GM12878 (cell line): ENCODE data around the gene OSTC. TPM values are rescaled to one million over a fixed set of nuclear protein-coding genes. Genes with fewer than 3 reads are reported as not detected.

Experiments
- ATAC-seq: fragments of 200-7000 bp; cut with Tn5 transposase; 3 replicates; pipeline ENCODE4 v1.9.1; 2020; ENCODE audit warnings: mild to moderate bottlenecking, moderate library complexity
- BruUV-seq: library from RNA; stranded (reverse); fragments of 400-500 nt; replicated peaks from 2 replicates; lab custom pipeline; 2021; lab: Mats Ljungman, UMichigan
- CTCF ChIA-PET: fragments of 300-600 bp; sonication (Branson Sonifier 250); formaldehyde crosslinking; extraction: SDS; loops from one replicate; lab custom pipeline; 2021; ENCODE audit warnings: inconsistent platforms; lab: Yijun Ruan, JAX
- POLR2A ChIA-PET: fragments of 350-600 bp; formaldehyde crosslinking; extraction: SDS; loops from one replicate; lab custom pipeline; 2021; ENCODE audit warnings: inconsistent platforms; lab: Charles Lee
- RAD21 ChIA-PET: fragments of 300-600 bp; sonication (Branson Sonifier 250); formaldehyde crosslinking; loops from one replicate; lab custom pipeline; 2023; ENCODE audit warnings: antibody characterized with exemption; ENCODE audit not compliant: unreplicated experiment; lab: Charles Lee
- SMC1A ChIA-PET: fragments of 300-600 bp; sonication (Branson Sonifier 250); formaldehyde crosslinking; loops from one replicate; lab custom pipeline; 2023; ENCODE audit not compliant: unreplicated experiment, uncharacterized antibody; lab: Charles Lee
- DNase-seq: peaks from one replicate; pipeline ENCODE4 v3.0.0-alpha.2; 2011; ENCODE audit warnings: low read depth, low spot score
- FAIRE-seq: peaks from 3 replicates; lab custom pipeline; 2011; peaks lifted over from hg19 to GRCh38; lab: Jason Lieb, UNC
- H2AFZ ChIP-seq: 2 replicates; pipeline ENCODE4 v1.6.0; 2011; ENCODE audit warnings: low read depth, low read length, control low read depth; ENCODE audit not compliant: control insufficient read depth
- H3K27ac ChIP-seq: 2 replicates; pipeline ENCODE4 v1.5.1; 2011; ENCODE audit warnings: control low read depth; ENCODE audit not compliant: control insufficient read depth, insufficient read depth
- H3K27me3 ChIP-seq, 2 experiments: replicated peaks in 1 of 2; 2 replicates each; pipeline versions ENCODE4 v1.6.0 to v1.6.1; 2011; ENCODE audit warnings: low read length in 1 of 2; ENCODE audit not compliant: control insufficient read depth in 2 of 2, insufficient read depth in 2 of 2
- H3K36me3 ChIP-seq, 2 experiments: 2 replicates each; pipeline ENCODE4 v1.5.1; 2011; ENCODE audit warnings: low read length in 1 of 2; ENCODE audit not compliant: control insufficient read depth in 2 of 2, insufficient read depth in 2 of 2
- H3K4me1 ChIP-seq: 2 replicates; pipeline ENCODE4 v1.6.1; 2011; ENCODE audit warnings: mild to moderate bottlenecking, low read length, moderate library complexity, mixed read lengths; ENCODE audit not compliant: control insufficient read depth, insufficient read depth
- H3K4me2 ChIP-seq: 2 replicates; pipeline ENCODE4 v1.6.0; 2011; ENCODE audit warnings: control low read depth; ENCODE audit not compliant: control insufficient read depth, insufficient read depth
- H3K4me3 ChIP-seq: fragments of 200-600 bp; sonication (generic); 2 replicates; pipeline ENCODE4 v1.5.1; 2016
- H3K79me2 ChIP-seq: 2 replicates; pipeline ENCODE4 v1.6.0; 2011; ENCODE audit warnings: low read length; ENCODE audit not compliant: control insufficient read depth, insufficient read depth
- H3K9ac ChIP-seq: 2 replicates; pipeline ENCODE4 v1.8.0; 2011; ENCODE audit warnings: low read length, control low read depth, mixed read lengths; ENCODE audit not compliant: control insufficient read depth, insufficient read depth
- H3K9me3 ChIP-seq: replicated peaks from 3 replicates; pipeline ENCODE4 v1.5.1; 2011; ENCODE audit warnings: mild to moderate bottlenecking, low read length; ENCODE audit not compliant: control insufficient read depth, insufficient read depth
- H4K20me1 ChIP-seq: 2 replicates; pipeline ENCODE4 v1.6.0; 2011; ENCODE audit not compliant: control insufficient read depth, insufficient read depth
- E2F8 ChIP-seq: fragments of 450-650 bp; IDR thresholded peaks from 2 replicates; pipeline ENCODE4 v1.6.1; 2018; ENCODE audit warnings: mild to moderate bottlenecking, low read depth, moderate library complexity; ENCODE audit not compliant: partially characterized antibody
- ESRRA ChIP-seq: IDR thresholded peaks from 2 replicates; pipeline ENCODE4 v1.6.1; 2012; ENCODE audit warnings: mild to moderate bottlenecking, low read length, improper control_type of control experiment
- FOXM1 ChIP-seq: IDR thresholded peaks from 2 replicates; pipeline ENCODE4 v1.6.1; 2012; ENCODE audit warnings: low read depth, mild to moderate bottlenecking, inconsistent platforms, low read length, moderate library complexity
- MTA3 ChIP-seq: IDR thresholded peaks from 2 replicates; pipeline ENCODE4 v1.6.1; 2012; ENCODE audit warnings: low read length, inconsistent platforms, borderline replicate concordance
- NFYB ChIP-seq: IDR thresholded peaks from 2 replicates; pipeline ENCODE4 v1.6.1; 2011; ENCODE audit warnings: low read depth, mild to moderate bottlenecking, low read length, improper control_type of control experiment, moderate library complexity; ENCODE audit not compliant: insufficient read depth
- PKNOX1 ChIP-seq: fragments of 450-650 bp; IDR thresholded peaks from 2 replicates; pipeline ENCODE4 v1.6.1; 2016; ENCODE audit warnings: mild to moderate bottlenecking
- PML ChIP-seq: IDR thresholded peaks from 2 replicates; pipeline ENCODE4 v1.6.1; 2012; ENCODE audit warnings: low read length, inconsistent platforms
- POLR2AphosphoS2 ChIP-seq: IDR thresholded peaks from 2 replicates; pipeline ENCODE4 v1.6.1; 2011; ENCODE audit warnings: low read depth, mild to moderate bottlenecking, low read length, improper control_type of control experiment, moderate library complexity
- RFX5 ChIP-seq: IDR thresholded peaks from 2 replicates; pipeline ENCODE4 v1.6.1; 2011; ENCODE audit warnings: low read depth, low read length, improper control_type of control experiment
- SMC3 ChIP-seq: IDR thresholded peaks from 2 replicates; pipeline ENCODE4 v1.6.1; 2011; ENCODE audit warnings: low read length, improper control_type of control experiment, borderline replicate concordance
- WRNIP1 ChIP-seq: IDR thresholded peaks from 2 replicates; pipeline ENCODE4 v1.6.1; 2011; ENCODE audit warnings: low read depth, low read length, improper control_type of control experiment, borderline replicate concordance
- WGBS: methylation state at CpG from one replicate; pipeline ENCODE4 v1.1.6; 2016; ENCODE audit warnings: low lambda C conversion rate; ENCODE audit not compliant: insufficient replicate concordance, insufficient coverage; ENCODE audit errors: missing lambda C conversion rate; 5-methylcytosine and 5-hydroxymethylcytosine counted together
- in situ Hi-C: fragments of 300-500 bp; cut with MboI; formaldehyde crosslinking; loops from 9 replicates; pipeline ENCODE4 v1.14.3; 2018; ENCODE audit warnings: mixed read lengths
- intact Hi-C: fragments of 100-400 bp; cut with micrococcal nuclease; formaldehyde crosslinking; loops from one replicate; pipeline ENCODE4 v1.14.2; 2022; ENCODE audit not compliant: unreplicated experiment
- polyA plus RNA-seq, 11 experiments: library from polyadenylated mRNA; depleted of rRNA in 4 of 11; unstranded in 6 of 11; stranded (reverse) in 5 of 11; fragments of >200 nt; fragmentation: Nextera tagmentation in 4 of 11; fragmentation: Illumina TruSeq in 1 of 11; extraction: Ambion mirVana in 4 of 11; extraction: Trizol in 1 of 11; gene quantifications; 1 replicate in 1 of 11; 2 replicates in 10 of 11; pipeline versions ENCODE4 v1.2.1 to v1.2.3, GENCODE V29; 2011 to 2016; ENCODE audit warnings: inconsistent platforms in 2 of 11, missing spikeins in 2 of 11, low read depth in 1 of 11
- total RNA-seq, 4 experiments: library from RNA; depleted of rRNA in 3 of 4; stranded (reverse); fragments of >200 nt in 3 of 4; fragmentation: Illumina TruSeq in 1 of 4; extraction: Trizol in 1 of 4; gene quantifications; 2 replicates each; pipeline versions ENCODE4 v1.2.1 to v1.2.3, GENCODE V29; 2013 to 2021

The OSTC gene
- total and polyA plus RNA-seq, 10 of the 15 experiments (the other 5 are each of a cell fraction or from before 2014, with no cell fraction given) = 106 to 681 (median 181) TPM

- no peak for TF ChIP-seq ESRRA
- TF ChIP-seq NFYB = no peak
- no peak for TF ChIP-seq WRNIP1
Observed at GRCh38 chr4:108607079-108607815, 43.2 kb upstream of the OSTC start (continued).

DNA sequence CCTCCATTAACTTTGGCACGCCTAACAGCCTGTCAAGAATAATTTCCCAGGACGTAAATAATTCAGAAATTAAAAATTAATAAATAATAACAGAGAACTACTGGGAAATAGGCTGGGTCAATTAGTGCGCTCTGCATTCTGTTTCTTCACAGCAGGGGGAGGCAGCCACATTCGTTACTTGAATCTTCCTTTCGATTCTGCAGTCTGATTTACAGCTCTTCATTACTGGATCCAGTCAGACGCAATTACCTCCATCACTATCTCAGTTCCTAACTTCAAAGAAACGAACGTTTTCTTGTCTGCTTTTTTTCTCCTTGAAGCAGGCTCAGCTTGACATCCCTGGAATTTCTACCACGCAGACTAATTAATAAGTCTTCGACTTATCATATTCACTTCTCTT lies 39.0 kb upstream of the OSTC start:
- in situ Hi-C loops = no loop called here
- Histone ChIP-seq H3K4me1 (no peaks in the 10 kb centered on the region), H4K20me1 (no peaks in the 10 kb centered on the region), H3K36me3 (no peaks in the 10 kb centered on the region), H3K27ac (no peak overlapping the region), H3K27me3 (no peaks in the 10 kb centered on the region), H3K9ac (no peak overlapping the region), H3K4me2 (no peak overlapping the region), H2AFZ (no peak overlapping the region), H3K79me2 (no peaks in the 10 kb centered on the region), H3K4me3 (no peak overlapping the region), H3K9me3 (no peaks in the 10 kb centered on the region)
- ATAC-seq (no peak), FAIRE-seq (no peak), DNase-seq (no peak)
- BruUV-seq = no TSS peak
- ChIA-PET CTCF (no interaction called here), RAD21 (no interaction called here), POLR2A (no interaction called here), SMC1A (no interaction called here)
- intact Hi-C loops = no loop called here
- 60% methylated on average over 10 of the region's 10 CpGs for WGBS
- TF ChIP-seq PKNOX1 (no peak), E2F8 (no peak), ESRRA (no peak), RFX5 (no peak), MTA3 (no peak), FOXM1 (no peak), PML (no peak), POLR2AphosphoS2 (no peak), SMC3 (no peak)
